Mononuclear cell (primary cell): ENCODE data around the gene STOM. TPM values are rescaled to one million over a fixed set of nuclear protein-coding genes. Genes with fewer than 3 reads are reported as not detected.

Experiments used
- H3K27me3 ChIP-seq: 2 replicates; pipeline ENCODE4 v1.6.0; 2011; ENCODE audit warnings: low read length, control low read depth; ENCODE audit not compliant: insufficient read depth
- H3K4me1 ChIP-seq: 2 replicates; pipeline ENCODE4 v1.5.1; 2011; ENCODE audit warnings: mild to moderate bottlenecking, low read length, control low read depth; ENCODE audit not compliant: insufficient read depth
- H3K4me3 ChIP-seq: 2 replicates; pipeline ENCODE4 v1.5.1; 2011; ENCODE audit warnings: mild to moderate bottlenecking, low read length, moderate library complexity
- H3K9me3 ChIP-seq: 2 replicates; pipeline ENCODE4 v1.5.1; 2011; ENCODE audit warnings: low read depth, mild to moderate bottlenecking, control low read depth, low read length
- total RNA-seq: library from RNA; depleted of rRNA; stranded (reverse); fragments of >200 nt; gene quantifications from one replicate; pipeline ENCODE4 v1.2.3, GENCODE V29; 2012

Gene STOM
- total RNA-seq, 1 donor, result 82.3 TPM

DNA sequence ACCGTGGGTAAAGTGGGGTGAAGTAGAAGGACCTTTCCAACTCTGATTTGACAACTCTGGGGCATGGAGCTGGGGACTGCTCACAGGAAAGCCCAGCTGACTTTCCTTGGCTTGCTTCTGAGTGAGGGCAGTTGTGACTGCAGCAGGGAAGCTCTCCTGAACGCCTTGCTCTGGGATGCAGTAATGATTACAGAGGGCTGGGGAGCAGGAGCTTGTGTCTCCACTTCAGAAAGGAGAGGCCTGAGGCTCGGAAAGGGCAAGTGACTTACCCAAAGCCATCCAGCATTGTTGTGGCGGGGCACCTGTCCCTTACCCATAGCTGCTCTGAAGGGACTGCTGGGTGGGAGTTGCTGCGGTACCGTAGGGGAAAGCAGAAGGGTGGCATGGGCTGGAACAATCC lies 60.9 kb downstream of the STOM start:
- Histone ChIP-seq H3K4me1 (no peaks in the 10 kb centered on the region), H3K4me3 (no peak overlapping the region), H3K9me3 (no peaks in the 10 kb centered on the region), H3K27me3 (no peaks in the 10 kb centered on the region)

DNA sequence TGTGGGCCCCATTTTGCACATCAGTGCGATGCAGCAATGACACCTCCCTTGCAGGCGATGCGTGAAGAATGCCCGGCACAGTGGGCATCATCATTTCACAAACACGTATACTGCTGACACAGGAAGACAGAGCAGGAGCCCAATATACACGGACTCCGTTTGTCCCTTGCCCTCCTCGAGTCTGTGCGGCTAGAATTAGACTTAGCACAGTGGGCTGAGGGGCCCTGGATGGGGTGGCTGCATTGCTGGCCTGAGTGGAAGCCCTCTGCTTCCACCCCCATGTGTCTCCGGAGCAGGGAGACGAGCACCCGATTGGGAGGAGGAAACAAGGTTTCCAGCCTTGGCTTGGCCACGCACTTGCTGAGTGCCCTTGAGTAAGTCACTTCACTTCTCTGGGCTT lies 61.3 kb downstream of the STOM start:
- Histone ChIP-seq H3K4me1 (no peaks in the 10 kb centered on the region), H3K27me3 (no peaks in the 10 kb centered on the region), H3K9me3 (no peaks in the 10 kb centered on the region), H3K4me3 (no peak overlapping the region)

DNA sequence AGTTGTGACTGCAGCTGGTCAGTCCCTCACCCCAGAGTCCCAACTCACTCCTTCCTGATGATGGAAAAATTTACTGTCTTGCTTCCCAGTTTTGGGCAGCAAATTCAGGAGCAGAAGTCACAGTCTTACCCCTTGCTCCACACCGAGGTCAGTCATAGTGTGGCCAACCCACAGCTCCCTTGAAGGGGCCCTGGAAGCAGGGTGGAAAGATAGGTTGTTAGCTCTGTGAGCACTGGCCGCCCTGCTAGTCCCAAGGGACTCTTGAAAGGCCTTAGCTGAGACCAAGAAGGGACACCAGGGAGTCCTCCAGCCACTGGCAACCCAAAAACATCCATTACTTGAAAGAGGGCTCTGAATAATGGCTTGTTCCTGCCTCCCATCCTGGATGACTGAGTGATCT lies 62.1 kb downstream of the STOM start:
- no peaks in the 10 kb centered on the region for H3K9me3 ChIP-seq
- no peak overlapping the region for H3K4me3 ChIP-seq
- no peaks in the 10 kb centered on the region for H3K4me1 ChIP-seq
- no peaks in the 10 kb centered on the region for H3K27me3 ChIP-seq

DNA sequence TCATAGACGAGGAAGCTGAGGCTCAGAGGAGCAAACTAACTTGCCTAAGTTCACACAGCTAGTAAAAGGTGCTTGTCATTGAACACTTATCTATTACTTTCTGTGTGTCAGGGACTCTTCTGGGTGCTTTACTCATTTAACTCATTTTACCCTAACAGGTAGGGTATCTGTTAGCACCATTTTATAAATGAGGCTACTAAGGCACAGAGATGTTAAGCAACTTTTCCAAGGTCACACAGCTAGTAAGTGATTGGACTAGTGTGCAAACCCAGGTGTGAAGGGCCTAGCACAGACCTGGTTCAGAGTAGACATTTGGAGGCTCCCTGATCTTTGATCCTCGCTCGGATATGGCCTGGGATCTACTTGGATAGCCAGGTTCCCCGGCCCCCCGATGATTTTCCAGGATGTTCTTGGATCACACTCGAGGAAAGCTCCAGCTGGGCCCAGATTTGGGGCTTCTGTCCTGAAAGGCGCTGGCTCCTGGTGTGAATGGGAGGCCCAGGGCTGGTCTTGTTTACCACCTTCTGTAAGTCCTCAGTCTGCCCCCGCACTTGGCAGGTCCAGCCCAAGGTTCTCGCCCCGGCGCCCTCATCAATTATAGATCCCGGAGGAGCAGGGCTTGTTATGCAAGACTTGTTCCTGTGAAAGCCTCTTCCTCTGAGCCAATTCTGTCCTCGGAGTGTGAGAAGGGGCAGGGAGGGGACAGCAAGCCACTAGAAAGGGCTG lies 64.6 kb downstream of the STOM start:
- no peaks in the 10 kb centered on the region for H3K27me3 ChIP-seq
- H3K4me3 ChIP-seq, result no peak overlapping the region
- peaks cover 4% of the 10 kb centered on the region for H3K4me1 ChIP-seq
- no peaks in the 10 kb centered on the region for H3K9me3 ChIP-seq

DNA sequence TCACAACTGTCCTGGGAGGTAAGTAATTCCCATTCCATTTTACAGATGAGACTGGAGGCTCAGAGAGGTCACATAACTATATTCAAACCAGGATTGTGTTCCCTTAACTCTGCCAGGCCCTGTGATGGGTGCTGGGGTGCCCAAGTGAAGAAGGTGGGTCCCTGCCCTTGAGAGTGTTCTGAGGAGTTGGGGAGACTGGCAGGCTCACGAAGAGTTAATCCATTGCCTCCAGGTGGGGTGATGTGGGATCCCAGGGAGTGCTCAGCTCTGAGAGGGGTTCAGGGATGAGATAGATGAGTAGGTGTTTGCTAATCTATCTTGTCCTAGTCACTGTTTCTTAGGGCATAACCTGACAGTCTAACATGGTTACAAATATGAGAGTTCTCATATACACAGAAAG lies 65.3 kb downstream of the STOM start:
- Histone ChIP-seq H3K4me1 (peaks cover 11% of the 10 kb centered on the region), H3K9me3 (no peaks in the 10 kb centered on the region), H3K4me3 (no peak overlapping the region), H3K27me3 (no peaks in the 10 kb centered on the region)

DNA sequence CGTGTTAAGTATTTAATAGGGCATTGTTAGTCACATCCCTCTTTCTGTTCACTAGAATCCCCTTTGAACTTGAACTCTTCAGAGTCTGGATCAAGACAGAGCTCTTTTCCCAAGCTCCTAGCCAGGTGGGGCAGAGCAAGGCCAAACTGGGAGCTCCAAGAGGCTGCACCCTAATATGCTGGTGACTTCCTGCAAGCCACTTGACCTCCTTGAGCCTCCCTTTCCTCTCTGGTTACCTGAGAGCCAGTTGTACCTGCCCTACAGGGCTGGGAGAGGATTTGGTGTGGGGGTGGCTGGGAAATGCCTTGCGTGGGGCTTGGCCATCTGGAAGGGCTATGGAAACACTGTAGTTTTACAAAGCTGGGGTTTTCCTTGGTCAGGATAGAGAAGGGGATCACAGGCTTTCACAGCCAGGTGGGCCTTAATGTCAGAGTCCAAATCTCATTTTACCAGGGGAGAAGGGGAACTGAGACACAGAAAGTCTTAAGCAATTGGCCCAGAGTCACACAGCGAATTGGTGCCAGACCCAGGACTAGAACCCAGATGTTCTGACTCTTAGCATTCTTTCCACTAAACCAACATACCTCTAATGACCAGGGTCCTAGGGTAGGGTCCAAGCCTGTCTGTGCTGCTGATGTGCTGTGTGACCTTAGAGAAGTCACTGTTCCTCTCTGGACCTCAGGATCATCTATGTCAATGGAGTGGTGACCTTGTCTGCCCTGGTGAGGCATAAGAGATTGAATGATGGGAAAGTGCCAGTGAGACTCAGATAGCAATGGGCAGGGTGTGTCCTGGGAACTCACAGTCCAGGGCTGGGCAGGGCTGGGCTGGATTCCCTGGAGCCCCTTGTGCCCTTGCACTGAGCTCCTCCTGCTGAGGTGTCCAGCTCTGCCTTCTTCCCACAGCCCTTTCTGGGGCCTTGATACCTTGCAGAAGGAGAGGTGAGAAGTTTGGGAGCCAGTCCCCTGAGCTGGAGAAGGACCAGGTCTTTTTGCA lies 66.3 kb downstream of the STOM start:
- H3K9me3 ChIP-seq, result no peaks in the 10 kb centered on the region
- H3K4me3 ChIP-seq, result no peak overlapping the region
- peaks cover 20% of the 10 kb centered on the region for H3K4me1 ChIP-seq
- H3K27me3 ChIP-seq, result no peaks in the 10 kb centered on the region

DNA sequence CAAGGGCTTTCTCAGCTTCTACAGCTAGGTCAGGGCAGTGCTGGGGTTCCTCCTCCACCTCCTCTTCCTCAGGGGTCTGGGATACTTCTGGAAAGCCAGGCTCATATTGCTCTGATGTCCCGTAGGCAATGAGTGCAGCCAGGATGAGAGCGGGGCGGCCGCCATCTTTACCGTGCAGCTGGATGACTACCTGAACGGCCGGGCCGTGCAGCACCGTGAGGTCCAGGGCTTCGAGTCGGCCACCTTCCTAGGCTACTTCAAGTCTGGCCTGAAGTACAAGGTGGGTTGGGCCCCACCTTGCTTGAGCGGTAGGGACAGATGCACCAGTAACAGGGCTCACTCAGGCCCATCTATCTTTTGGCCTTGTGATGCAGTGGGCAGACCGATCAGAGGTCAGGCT lies 67.3 kb downstream of the STOM start:
- Histone ChIP-seq H3K4me1 (peaks cover 29% of the 10 kb centered on the region), H3K4me3 (no peak overlapping the region), H3K9me3 (no peaks in the 10 kb centered on the region), H3K27me3 (no peaks in the 10 kb centered on the region)

DNA sequence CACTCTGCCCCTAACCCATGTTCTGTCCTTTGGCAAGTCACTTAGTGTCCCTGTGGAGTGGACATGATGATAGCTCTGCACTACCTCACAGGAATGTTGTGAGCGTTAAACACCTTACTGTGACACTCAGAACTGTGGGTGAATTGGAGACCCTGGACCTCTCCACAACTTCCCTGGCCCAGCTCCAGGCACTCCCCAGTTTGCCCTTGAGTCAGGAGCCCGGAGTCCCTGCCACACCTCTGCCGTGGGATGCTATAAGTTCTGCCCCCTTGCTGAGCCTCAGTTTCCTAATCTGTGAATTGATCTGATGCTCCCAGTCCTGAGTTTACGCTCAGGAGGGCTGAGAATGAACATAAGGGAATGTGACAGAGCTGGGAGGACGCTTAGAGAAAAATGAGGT lies 67.7 kb downstream of the STOM start:
- no peak overlapping the region for H3K4me3 ChIP-seq
- H3K27me3 ChIP-seq, result no peaks in the 10 kb centered on the region
- peaks cover 33% of the 10 kb centered on the region for H3K4me1 ChIP-seq

DNA sequence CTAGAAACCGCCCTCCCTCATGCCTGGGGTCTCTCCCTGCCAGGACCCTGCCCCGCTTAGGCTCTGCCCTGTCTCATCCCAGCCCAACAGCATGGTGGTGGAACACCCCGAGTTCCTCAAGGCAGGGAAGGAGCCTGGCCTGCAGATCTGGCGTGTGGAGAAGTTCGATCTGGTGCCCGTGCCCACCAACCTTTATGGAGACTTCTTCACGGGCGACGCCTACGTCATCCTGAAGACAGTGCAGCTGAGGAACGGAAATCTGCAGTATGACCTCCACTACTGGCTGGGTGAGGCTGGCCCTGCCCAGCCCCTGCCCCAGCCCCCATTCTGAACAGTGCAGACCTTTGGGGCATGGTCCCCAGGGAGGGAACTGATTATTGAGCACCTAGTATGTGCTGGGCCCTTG lies 68.2 kb downstream of the STOM start:
- no peaks in the 10 kb centered on the region for H3K27me3 ChIP-seq
- H3K4me3 ChIP-seq, result no peak overlapping the region
- no peaks in the 10 kb centered on the region for H3K9me3 ChIP-seq
- H3K4me1 ChIP-seq, result peaks cover 36% of the 10 kb centered on the region

More for the DNA sequence above, 67.7 kb downstream of the STOM start:
- H3K9me3 ChIP-seq, result no peaks in the 10 kb centered on the region

DNA sequence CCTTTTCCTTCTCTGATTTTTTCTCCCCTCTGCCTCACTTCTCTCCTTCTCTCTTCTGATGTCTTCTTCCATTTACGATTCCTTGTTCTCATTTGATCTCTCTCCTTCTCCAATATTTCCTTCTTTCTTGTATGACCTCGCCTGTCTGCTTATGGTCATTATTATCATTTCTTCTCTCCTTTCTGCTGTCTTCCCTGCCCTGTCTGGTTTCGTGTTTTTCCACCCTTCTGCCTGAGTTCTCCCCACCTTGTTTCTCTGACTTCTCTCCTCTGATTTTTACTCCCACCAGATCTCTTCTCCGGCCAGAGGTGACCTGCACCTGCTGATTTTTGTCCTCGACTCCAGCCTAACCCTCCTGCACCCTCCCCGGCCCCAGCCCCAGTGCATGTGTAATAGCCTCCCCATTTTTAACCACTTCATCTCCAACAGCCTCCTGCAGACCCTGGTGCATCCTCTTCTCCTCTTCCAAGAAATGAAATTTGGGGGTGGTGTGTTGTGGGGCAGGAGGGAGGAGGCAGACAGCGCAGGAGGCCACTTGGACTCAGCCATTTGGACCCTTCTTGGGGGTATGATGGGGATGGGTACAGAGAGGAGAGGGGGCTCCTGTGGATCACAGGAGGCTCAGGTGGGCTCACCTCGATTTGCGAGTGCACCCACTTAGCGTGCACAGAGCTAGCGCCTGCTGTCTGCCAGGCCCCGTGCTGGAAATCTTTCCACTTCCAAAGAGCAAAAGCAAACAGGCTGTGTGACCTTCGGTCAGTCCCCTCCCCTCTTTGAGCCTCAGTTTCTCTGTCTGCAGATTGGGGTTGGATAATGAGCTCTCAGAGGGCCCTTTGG lies 69.5 kb downstream of the STOM start:
- no peaks in the 10 kb centered on the region for H3K9me3 ChIP-seq
- peaks cover 42% of the 10 kb centered on the region for H3K4me1 ChIP-seq
- H3K4me3 ChIP-seq, result peak overlapping the region; percentile 33
- H3K27me3 ChIP-seq, result no peaks in the 10 kb centered on the region

DNA sequence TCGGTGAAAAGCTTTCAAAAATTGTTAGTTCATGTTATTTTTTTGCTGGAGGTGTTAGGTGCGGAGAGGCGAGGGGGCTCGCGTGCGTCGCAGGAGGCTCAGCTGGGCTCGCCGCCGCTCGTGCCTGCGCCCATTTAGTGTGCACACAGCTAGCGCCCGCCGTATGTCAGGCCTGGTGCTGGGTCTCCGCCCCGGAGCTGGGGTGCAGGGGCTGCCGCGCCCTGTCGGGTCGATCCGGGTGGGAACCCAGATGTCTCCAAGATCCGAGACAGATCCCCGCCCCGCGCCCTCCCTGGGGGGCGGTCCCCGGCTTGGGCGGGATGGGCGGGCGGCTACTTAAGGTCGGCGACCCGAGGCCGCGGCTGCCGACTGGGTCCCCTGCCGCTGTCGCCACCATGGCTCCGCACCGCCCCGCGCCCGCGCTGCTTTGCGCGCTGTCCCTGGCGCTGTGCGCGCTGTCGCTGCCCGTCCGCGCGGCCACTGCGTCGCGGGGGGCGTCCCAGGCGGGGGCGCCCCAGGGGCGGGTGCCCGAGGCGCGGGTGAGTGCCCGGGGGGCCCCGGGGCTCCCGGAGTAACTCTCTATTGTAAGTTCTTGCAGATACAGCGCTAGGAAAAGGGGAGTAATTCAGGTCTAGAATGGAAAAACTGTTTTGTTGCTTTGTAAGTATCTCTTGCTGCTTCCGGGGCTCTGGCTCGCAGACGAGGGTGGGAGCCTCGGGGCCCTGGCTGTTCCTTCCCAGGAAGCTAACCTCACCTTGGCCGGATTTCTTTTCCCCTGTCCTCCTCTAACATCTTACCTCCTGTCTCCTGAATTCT lies 70.4 kb downstream of the STOM start:
- H3K9me3 ChIP-seq, result no peaks in the 10 kb centered on the region
- no peaks in the 10 kb centered on the region for H3K27me3 ChIP-seq
- peaks cover 42% of the 10 kb centered on the region for H3K4me1 ChIP-seq
- H3K4me3 ChIP-seq, result peak overlapping the region; percentile 33

DNA sequence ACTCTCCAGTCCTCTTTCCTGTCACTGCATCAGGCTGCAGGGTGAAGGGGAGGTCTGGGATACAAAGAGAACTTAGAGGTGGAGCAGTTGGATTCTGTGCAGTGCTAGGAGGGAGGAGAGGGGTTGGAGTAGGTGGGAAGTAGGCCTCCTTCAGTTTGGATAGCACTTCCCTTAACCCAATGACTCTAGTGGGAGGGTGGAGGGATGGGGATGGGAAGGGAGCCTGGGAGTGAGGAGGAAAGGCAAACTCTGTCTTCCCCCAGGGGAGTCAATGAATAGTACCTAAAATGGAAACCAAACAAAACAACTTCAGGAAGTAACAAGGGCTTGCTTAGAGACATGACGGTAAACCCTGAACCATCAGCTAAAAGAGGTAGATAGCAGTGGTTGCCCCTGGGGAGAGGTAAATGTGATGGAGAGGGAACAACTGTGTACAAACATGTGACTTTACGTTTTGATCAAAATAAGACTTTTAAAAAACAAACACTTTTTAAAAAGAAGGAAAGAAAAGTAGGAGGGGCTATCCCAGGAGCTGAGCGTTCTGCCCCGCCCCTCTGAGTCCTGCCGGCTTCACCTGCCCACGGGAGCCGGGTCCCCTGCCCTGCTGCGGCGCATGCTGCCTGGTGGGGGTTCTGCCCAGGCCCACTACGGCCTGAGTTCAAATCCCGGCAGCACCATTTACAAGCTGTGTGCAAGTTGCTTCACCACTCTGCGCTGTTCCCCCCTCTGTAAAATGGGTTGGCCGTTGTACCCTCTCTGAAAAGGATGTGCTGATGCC lies 71.2 kb downstream of the STOM start:
- peaks cover 42% of the 10 kb centered on the region for H3K4me1 ChIP-seq
- H3K4me3 ChIP-seq, result peak overlapping the region; percentile 33
- no peaks in the 10 kb centered on the region for H3K9me3 ChIP-seq
- no peaks in the 10 kb centered on the region for H3K27me3 ChIP-seq

DNA sequence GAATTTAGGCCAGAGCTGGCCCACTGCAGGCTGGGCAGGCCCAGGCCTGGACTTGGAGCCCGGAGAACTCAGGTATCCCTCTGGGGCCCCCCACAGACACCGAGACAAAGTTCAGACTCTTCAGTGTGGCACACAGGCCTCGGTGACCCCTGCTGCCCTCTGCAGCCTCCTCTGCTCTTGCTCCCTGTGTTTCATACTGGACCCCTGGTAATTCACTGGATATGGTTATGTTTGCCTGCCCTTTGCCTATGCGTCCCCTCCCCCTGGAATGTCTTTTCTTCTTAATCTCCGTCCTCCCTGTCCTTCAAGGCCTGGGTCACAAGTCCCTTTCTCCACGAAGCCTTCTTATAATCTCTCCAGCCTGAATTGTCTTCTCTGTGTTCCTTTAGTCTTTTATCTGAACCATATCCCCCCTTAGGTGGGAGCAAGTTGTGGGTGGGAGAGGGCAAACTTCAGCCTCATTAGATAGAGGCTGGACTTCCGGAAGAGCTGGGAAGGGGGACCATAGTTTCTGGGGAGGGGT lies 72.0 kb downstream of the STOM start:
- H3K4me1 ChIP-seq, result peaks cover 42% of the 10 kb centered on the region
- H3K27me3 ChIP-seq, result no peaks in the 10 kb centered on the region
- no peaks in the 10 kb centered on the region for H3K9me3 ChIP-seq
- H3K4me3 ChIP-seq, result no peak overlapping the region
